Mammary epithelial cell (primary cell): ENCODE measurements around the gene POMP.
"Not testable (repeated sequence)": the region's sequence is repeated elsewhere in the genome, so short reads cannot be mapped to it uniquely, and the experiment has no call there.

Experiments used
- CTCF ChIP-seq, 2 donors: IDR thresholded peaks in 1 of 2; conservative IDR thresholded peaks in 1 of 2; 2 replicates each; pipeline ENCODE4 v1.5.1; 2011 to 2012; ENCODE audit warnings: inconsistent platforms in 2 of 2, low read length in 2 of 2, mild to moderate bottlenecking in 2 of 2, control low read depth in 1 of 2, low read depth in 1 of 2; ENCODE audit not compliant: insufficient read depth in 1 of 2; ENCODE audit errors: extremely low read depth in 1 of 2
- EZH2 ChIP-seq: IDR thresholded peaks from 2 replicates; pipeline ENCODE4 v1.6.1; 2012; ENCODE audit warnings: low read length, inconsistent platforms, borderline replicate concordance

GRCh38 chr13:28683169-28683568, 24.2 kb downstream of the POMP start:
- not testable (repeated sequence) for TF ChIP-seq CTCF (conservative IDR thresholded peaks at IDR 0.05 in 1 of 2, IDR thresholded peaks at IDR 0.05 in 1 of 2; ENCODE audit: extremely low read depth in 1 of 2, insufficient read depth in 1 of 2, low read depth in 1 of 2, low read length in 2 of 2); EZH2
